GM12878 (cell line): ENCODE results near the gene LYG2. TPM values are rescaled to one million over a fixed set of nuclear protein-coding genes. Genes with fewer than 3 reads are reported as not detected.

ENCODE experiments used
- ATAC-seq: fragments of 200-7000 bp; cut with Tn5 transposase; 3 replicates; pipeline ENCODE4 v1.9.1; 2020; ENCODE audit warnings: mild to moderate bottlenecking, moderate library complexity
- BruUV-seq: library from RNA; stranded (reverse); fragments of 400-500 nt; replicated peaks from 2 replicates; lab custom pipeline; 2021; lab: Mats Ljungman, UMichigan
- CTCF ChIA-PET: fragments of 300-600 bp; sonication (Branson Sonifier 250); formaldehyde crosslinking; extraction: SDS; loops from one replicate; lab custom pipeline; 2021; ENCODE audit warnings: inconsistent platforms; lab: Yijun Ruan, JAX
- POLR2A ChIA-PET: fragments of 350-600 bp; formaldehyde crosslinking; extraction: SDS; loops from one replicate; lab custom pipeline; 2021; ENCODE audit warnings: inconsistent platforms; lab: Charles Lee
- RAD21 ChIA-PET: fragments of 300-600 bp; sonication (Branson Sonifier 250); formaldehyde crosslinking; loops from one replicate; lab custom pipeline; 2023; ENCODE audit warnings: antibody characterized with exemption; ENCODE audit not compliant: unreplicated experiment; lab: Charles Lee
- SMC1A ChIA-PET: fragments of 300-600 bp; sonication (Branson Sonifier 250); formaldehyde crosslinking; loops from one replicate; lab custom pipeline; 2023; ENCODE audit not compliant: unreplicated experiment, uncharacterized antibody; lab: Charles Lee
- DNase-seq: peaks from one replicate; pipeline ENCODE4 v3.0.0-alpha.2; 2011; ENCODE audit warnings: low read depth, low spot score
- FAIRE-seq: peaks from 3 replicates; lab custom pipeline; 2011; peaks lifted over from hg19 to GRCh38; lab: Jason Lieb, UNC
- H2AFZ ChIP-seq: 2 replicates; pipeline ENCODE4 v1.6.0; 2011; ENCODE audit warnings: low read depth, low read length, control low read depth; ENCODE audit not compliant: control insufficient read depth
- H3K27ac ChIP-seq: 2 replicates; pipeline ENCODE4 v1.5.1; 2011; ENCODE audit warnings: control low read depth; ENCODE audit not compliant: control insufficient read depth, insufficient read depth
- H3K27me3 ChIP-seq, 2 experiments: replicated peaks in 1 of 2; 2 replicates each; pipeline versions ENCODE4 v1.6.0 to v1.6.1; 2011; ENCODE audit warnings: low read length in 1 of 2; ENCODE audit not compliant: control insufficient read depth in 2 of 2, insufficient read depth in 2 of 2
- H3K36me3 ChIP-seq, 2 experiments: 2 replicates each; pipeline ENCODE4 v1.5.1; 2011; ENCODE audit warnings: low read length in 1 of 2; ENCODE audit not compliant: control insufficient read depth in 2 of 2, insufficient read depth in 2 of 2
- H3K4me1 ChIP-seq: 2 replicates; pipeline ENCODE4 v1.6.1; 2011; ENCODE audit warnings: mild to moderate bottlenecking, low read length, moderate library complexity, mixed read lengths; ENCODE audit not compliant: control insufficient read depth, insufficient read depth
- H3K4me2 ChIP-seq: 2 replicates; pipeline ENCODE4 v1.6.0; 2011; ENCODE audit warnings: control low read depth; ENCODE audit not compliant: control insufficient read depth, insufficient read depth
- H3K4me3 ChIP-seq: fragments of 200-600 bp; sonication (generic); 2 replicates; pipeline ENCODE4 v1.5.1; 2016
- H3K79me2 ChIP-seq: 2 replicates; pipeline ENCODE4 v1.6.0; 2011; ENCODE audit warnings: low read length; ENCODE audit not compliant: control insufficient read depth, insufficient read depth
- H3K9ac ChIP-seq: 2 replicates; pipeline ENCODE4 v1.8.0; 2011; ENCODE audit warnings: low read length, control low read depth, mixed read lengths; ENCODE audit not compliant: control insufficient read depth, insufficient read depth
- H3K9me3 ChIP-seq: replicated peaks from 3 replicates; pipeline ENCODE4 v1.5.1; 2011; ENCODE audit warnings: mild to moderate bottlenecking, low read length; ENCODE audit not compliant: control insufficient read depth, insufficient read depth
- H4K20me1 ChIP-seq: 2 replicates; pipeline ENCODE4 v1.6.0; 2011; ENCODE audit not compliant: control insufficient read depth, insufficient read depth
- DPF2 ChIP-seq: fragments of 450-650 bp; IDR thresholded peaks from 2 replicates; pipeline ENCODE4 v1.6.1; 2017; ENCODE audit warnings: mild to moderate bottlenecking
- ETV6 ChIP-seq, 2 experiments: fragments of 450-650 bp in 1 of 2; IDR thresholded peaks in 1 of 2; conservative IDR thresholded peaks in 1 of 2; 2 replicates each; pipeline ENCODE4 v1.6.1; 2014; ENCODE audit warnings: antibody characterized with exemption in 1 of 2, borderline replicate concordance in 1 of 2, low read depth in 1 of 2, mild to moderate bottlenecking in 1 of 2, moderate library complexity in 1 of 2
- MYC ChIP-seq: IDR thresholded peaks from 2 replicates; pipeline ENCODE4 v1.6.1; 2011; ENCODE audit warnings: mild to moderate bottlenecking, low read length, moderate library complexity, inconsistent platforms; ENCODE audit not compliant: insufficient read depth, insufficient replicate concordance, insufficient read length, severe bottlenecking
- RELA ChIP-seq: fragments of 450-650 bp; IDR thresholded peaks from 2 replicates; pipeline ENCODE4 v1.8.0; 2014; ENCODE audit warnings: borderline replicate concordance; ENCODE audit not compliant: partially characterized antibody
- WGBS: methylation state at CpG from one replicate; pipeline ENCODE4 v1.1.6; 2016; ENCODE audit warnings: low lambda C conversion rate; ENCODE audit not compliant: insufficient replicate concordance, insufficient coverage; ENCODE audit errors: missing lambda C conversion rate; 5-methylcytosine and 5-hydroxymethylcytosine counted together
- in situ Hi-C: fragments of 300-500 bp; cut with MboI; formaldehyde crosslinking; loops from 9 replicates; pipeline ENCODE4 v1.14.3; 2018; ENCODE audit warnings: mixed read lengths
- intact Hi-C: fragments of 100-400 bp; cut with micrococcal nuclease; formaldehyde crosslinking; loops from one replicate; pipeline ENCODE4 v1.14.2; 2022; ENCODE audit not compliant: unreplicated experiment
- polyA plus RNA-seq, 11 experiments: library from polyadenylated mRNA; depleted of rRNA in 4 of 11; unstranded in 6 of 11; stranded (reverse) in 5 of 11; fragments of >200 nt; fragmentation: Nextera tagmentation in 4 of 11; fragmentation: Illumina TruSeq in 1 of 11; extraction: Ambion mirVana in 4 of 11; extraction: Trizol in 1 of 11; gene quantifications; 1 replicate in 1 of 11; 2 replicates in 10 of 11; pipeline versions ENCODE4 v1.2.1 to v1.2.3, GENCODE V29; 2011 to 2016; ENCODE audit warnings: inconsistent platforms in 2 of 11, missing spikeins in 2 of 11, low read depth in 1 of 11
- total RNA-seq, 4 experiments: library from RNA; depleted of rRNA in 3 of 4; stranded (reverse); fragments of >200 nt in 3 of 4; fragmentation: Illumina TruSeq in 1 of 4; extraction: Trizol in 1 of 4; gene quantifications; 2 replicates each; pipeline versions ENCODE4 v1.2.1 to v1.2.3, GENCODE V29; 2013 to 2021
- TF ChIP-seq, protein P1 (sequence below): fragments of 450-650 bp; IDR thresholded peaks from 2 replicates; pipeline ENCODE4 v1.6.1; 2014; ENCODE audit warnings: mild to moderate bottlenecking

The LYG2 gene
- total and polyA plus RNA-seq, 10 of the 15 experiments (the other 5 are each of a cell fraction or from before 2014, with no cell fraction given), result 0.11 to 0.95 (median 0.37) TPM; not detected in 6

GRCh38 chr2:99285526-99285925, 30.1 kb upstream of the LYG2 start:
- Histone ChIP-seq H3K27ac (no peak overlapping the region), H3K4me2 (no peak overlapping the region), H3K79me2 (no peaks in the 10 kb centered on the region), H2AFZ (no peak overlapping the region), H3K4me1 (no peaks in the 10 kb centered on the region), H3K9me3 (no peaks in the 10 kb centered on the region), H4K20me1 (no peaks in the 10 kb centered on the region), H3K36me3 (no peaks in the 10 kb centered on the region), H3K27me3 (no peaks in the 10 kb centered on the region), H3K9ac (no peak overlapping the region), H3K4me3 (no peak overlapping the region)
- in situ Hi-C loops, result no loop called here
- TF ChIP-seq, protein P1, sequence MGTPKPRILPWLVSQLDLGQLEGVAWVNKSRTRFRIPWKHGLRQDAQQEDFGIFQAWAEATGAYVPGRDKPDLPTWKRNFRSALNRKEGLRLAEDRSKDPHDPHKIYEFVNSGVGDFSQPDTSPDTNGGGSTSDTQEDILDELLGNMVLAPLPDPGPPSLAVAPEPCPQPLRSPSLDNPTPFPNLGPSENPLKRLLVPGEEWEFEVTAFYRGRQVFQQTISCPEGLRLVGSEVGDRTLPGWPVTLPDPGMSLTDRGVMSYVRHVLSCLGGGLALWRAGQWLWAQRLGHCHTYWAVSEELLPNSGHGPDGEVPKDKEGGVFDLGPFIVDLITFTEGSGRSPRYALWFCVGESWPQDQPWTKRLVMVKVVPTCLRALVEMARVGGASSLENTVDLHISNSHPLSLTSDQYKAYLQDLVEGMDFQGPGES, result no peak
- no peak for TF ChIP-seq MYC
- no peak for TF ChIP-seq ETV6 (conservative IDR thresholded peaks at IDR 0.05 in 1 of 2, IDR thresholded peaks at IDR 0.05 in 1 of 2; ENCODE audit: borderline replicate concordance in 1 of 2, low read depth in 1 of 2)
- no peak for TF ChIP-seq RELA
- TF ChIP-seq DPF2, result no peak
- SMC1A ChIA-PET, result no interaction called here
- RAD21 ChIA-PET, result no interaction called here
- no TSS peak for BruUV-seq
- WGBS, result 94% methylated on average over 7 of the region's 7 CpGs
- ATAC-seq (no peak), FAIRE-seq (no peak), DNase-seq (no peak)
- CTCF ChIA-PET, result no interaction called here
- intact Hi-C loops, result no loop called here
- POLR2A ChIA-PET, result no interaction called here
